ENCODE measurements around the gene MYLK4. TPM values are rescaled to one million over a fixed set of nuclear protein-coding genes. Genes with fewer than 3 reads are reported as not detected.

MYLK4 gene
- total RNA-seq, 1 donor from 2014 or later: 0.26 TPM

DNA sequence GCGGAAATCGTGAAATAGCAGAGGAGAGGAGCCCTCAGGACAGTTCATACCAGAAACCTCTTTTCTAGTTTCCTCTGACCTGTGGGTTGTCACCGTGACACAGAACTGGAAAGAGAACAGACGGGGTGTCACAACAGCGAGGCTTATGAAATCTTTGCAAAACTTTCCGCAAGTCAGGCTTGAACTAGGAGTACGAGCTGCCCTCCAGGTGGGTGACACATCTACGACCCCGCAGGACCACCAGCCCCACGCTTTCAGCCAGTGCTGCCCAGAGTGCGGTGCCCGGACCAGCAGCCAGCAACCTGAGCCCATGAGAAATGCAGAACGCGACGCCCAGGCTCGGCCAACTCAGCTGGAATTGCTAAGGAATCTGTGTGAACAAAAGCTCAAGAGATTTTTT, 45.2 kb upstream of the MYLK4 start:
- no peak for FAIRE-seq
- H3K4me3 ChIP-seq (ENCODE audit: low read depth, low read length): no peak overlapping the region
- H3K36me3 ChIP-seq (ENCODE audit: control insufficient read depth, insufficient read depth, low read length): no peaks in the 10 kb centered on the region
- H3K27me3 ChIP-seq (ENCODE audit: control insufficient read depth, insufficient read depth, low read length): no peaks in the 10 kb centered on the region
- TF ChIP-seq, protein P1, sequence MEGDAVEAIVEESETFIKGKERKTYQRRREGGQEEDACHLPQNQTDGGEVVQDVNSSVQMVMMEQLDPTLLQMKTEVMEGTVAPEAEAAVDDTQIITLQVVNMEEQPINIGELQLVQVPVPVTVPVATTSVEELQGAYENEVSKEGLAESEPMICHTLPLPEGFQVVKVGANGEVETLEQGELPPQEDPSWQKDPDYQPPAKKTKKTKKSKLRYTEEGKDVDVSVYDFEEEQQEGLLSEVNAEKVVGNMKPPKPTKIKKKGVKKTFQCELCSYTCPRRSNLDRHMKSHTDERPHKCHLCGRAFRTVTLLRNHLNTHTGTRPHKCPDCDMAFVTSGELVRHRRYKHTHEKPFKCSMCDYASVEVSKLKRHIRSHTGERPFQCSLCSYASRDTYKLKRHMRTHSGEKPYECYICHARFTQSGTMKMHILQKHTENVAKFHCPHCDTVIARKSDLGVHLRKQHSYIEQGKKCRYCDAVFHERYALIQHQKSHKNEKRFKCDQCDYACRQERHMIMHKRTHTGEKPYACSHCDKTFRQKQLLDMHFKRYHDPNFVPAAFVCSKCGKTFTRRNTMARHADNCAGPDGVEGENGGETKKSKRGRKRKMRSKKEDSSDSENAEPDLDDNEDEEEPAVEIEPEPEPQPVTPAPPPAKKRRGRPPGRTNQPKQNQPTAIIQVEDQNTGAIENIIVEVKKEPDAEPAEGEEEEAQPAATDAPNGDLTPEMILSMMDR (IDR thresholded peaks at IDR 0.05; ENCODE audit: insufficient read depth, low read length, severe bottlenecking): no peak
- DNase-seq (ENCODE audit: low read depth): no peak

DNA sequence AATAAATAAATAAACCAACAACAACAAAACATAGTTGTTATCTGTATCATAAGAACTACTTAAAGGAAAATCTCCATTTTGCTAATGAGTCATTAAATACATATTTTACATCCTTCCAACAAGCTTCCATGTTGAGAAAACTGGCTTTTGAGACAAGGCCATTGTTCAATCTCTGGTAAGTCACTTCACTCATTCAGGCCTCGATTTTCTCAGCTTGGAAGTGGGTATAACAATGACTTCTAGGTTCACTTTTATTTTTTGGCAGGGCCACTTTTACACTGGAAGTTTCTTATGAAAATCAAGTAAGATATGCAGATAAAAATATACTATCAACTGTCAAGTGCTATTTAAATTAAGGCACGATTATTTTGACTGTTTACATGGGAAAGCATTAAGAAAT, 44.4 kb upstream of the MYLK4 start:
- H3K4me3 ChIP-seq (ENCODE audit: low read depth, low read length): no peak overlapping the region
- TF ChIP-seq, protein P1 (IDR thresholded peaks at IDR 0.05; ENCODE audit: insufficient read depth, low read length, severe bottlenecking): no peak
- no peaks in the 10 kb centered on the region for H3K27me3 ChIP-seq (ENCODE audit: control insufficient read depth, insufficient read depth, low read length)
- DNase-seq (ENCODE audit: low read depth): no peak
- FAIRE-seq: no peak
- no peaks in the 10 kb centered on the region for H3K36me3 ChIP-seq (ENCODE audit: control insufficient read depth, insufficient read depth, low read length)

DNA sequence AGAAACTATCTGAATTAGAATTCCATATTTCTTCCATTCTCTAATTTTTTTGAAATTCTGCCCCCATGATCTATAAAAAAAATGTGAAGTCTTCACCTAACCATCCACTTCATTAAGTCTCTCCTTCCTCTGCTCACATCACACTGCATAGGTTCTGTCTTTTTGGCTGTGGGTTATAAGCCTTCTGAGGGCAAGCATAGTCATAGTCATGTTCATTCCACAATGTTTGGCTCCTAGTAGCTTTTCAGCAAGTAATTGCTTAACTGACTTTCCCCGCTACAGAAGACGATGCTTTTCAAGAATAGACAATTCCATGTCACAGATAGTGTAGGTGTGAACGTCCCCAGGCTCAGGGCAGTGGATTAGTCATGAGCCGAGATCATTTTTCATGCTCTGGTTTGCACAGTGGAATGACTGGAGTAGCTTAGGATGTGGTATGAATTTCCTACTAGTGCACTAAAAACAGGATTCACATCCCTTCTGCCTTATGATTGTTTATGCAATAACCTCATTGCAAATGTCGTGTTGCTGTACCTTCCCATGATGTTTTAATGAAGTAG, 43.5 kb upstream of the MYLK4 start:
- DNase-seq (ENCODE audit: low read depth) (peak; percentile 79), FAIRE-seq (no peak)
- H3K27me3 ChIP-seq (ENCODE audit: control insufficient read depth, insufficient read depth, low read length): no peaks in the 10 kb centered on the region
- no peaks in the 10 kb centered on the region for H3K36me3 ChIP-seq (ENCODE audit: control insufficient read depth, insufficient read depth, low read length)
- H3K4me3 ChIP-seq (ENCODE audit: low read depth, low read length): no peak overlapping the region
- TF ChIP-seq, protein P1 (IDR thresholded peaks at IDR 0.05; ENCODE audit: insufficient read depth, low read length, severe bottlenecking): no peak

DNA sequence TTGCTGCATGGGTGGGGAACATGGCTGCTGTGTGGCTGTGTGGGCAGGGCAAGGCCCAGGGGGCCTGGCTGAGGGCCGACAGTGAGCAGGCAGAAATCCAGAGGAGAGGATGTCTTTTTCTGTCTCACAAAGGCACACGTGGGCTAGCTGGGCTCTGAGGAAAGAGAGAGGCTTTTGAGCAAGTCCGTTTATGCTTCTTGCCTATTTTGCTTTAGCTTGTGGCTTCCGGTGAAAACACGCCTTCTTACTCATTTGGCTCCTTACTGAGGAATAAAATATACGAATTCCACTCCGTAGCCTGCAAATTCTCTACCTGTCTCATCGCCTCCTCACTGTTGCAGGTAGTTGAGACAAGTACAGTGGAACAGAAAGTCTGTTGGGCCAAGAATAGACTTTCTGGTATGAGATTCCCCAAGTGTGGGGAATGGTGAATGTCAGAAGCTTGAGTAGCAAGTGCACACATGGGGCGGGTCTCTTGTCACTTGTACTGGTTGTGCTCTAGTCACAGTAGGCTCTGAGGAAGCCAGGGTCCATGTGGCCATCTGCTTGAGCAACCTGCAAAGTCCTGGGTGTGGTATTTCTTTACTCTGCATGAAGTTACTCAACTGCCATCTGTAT, 42.9 kb upstream of the MYLK4 start:
- peak; percentile 53 for DNase-seq (ENCODE audit: low read depth)
- TF ChIP-seq, protein P1 (IDR thresholded peaks at IDR 0.05; ENCODE audit: insufficient read depth, low read length, severe bottlenecking): no peak
- FAIRE-seq: no peak
- Histone ChIP-seq H3K36me3 (ENCODE audit: control insufficient read depth, insufficient read depth, low read length) (no peaks in the 10 kb centered on the region), H3K4me3 (ENCODE audit: low read depth, low read length) (no peak overlapping the region), H3K27me3 (ENCODE audit: control insufficient read depth, insufficient read depth, low read length) (no peaks in the 10 kb centered on the region)

DNA sequence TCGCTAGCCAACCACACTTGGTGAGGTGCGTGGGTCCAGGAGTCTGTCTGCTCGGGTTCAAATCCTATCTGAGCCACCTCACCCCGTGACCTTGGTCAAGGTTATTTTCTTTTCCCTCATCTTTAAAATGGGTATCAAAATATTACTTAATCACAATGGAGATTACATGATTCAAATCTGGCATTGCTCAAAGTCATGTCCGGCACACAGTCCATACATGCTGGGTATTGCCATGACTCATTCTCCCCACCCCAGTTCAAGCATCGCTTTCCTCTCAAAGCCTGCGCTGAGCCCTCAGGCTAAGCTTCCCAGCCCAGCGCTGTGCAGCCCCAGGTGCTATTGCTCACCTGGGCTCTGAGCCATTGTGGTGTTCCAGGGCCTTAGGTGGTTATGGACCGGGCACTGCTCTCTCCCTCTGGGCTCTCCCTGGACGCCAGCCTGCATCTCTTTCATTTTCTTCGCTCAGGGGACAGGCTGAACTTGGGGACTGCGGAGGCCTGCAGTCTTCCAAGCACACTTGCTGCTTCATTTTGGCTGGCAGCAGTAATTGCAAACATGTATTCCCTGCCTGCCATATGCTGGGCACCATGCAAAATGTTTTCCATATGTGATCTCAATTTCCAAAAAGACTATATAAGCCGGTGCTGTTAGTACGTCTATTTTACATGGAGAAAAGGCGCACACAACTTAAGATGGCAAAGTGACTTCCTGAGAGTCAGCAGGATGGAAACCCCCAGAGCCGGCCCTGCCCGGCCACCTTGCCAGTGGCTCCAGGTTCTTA, 41.8 kb upstream of the MYLK4 start:
- peak; percentile 88 for DNase-seq (ENCODE audit: low read depth)
- FAIRE-seq: no peak
- Histone ChIP-seq H3K27me3 (ENCODE audit: control insufficient read depth, insufficient read depth, low read length) (no peaks in the 10 kb centered on the region), H3K36me3 (ENCODE audit: control insufficient read depth, insufficient read depth, low read length) (peaks cover under 1% of the 10 kb centered on the region), H3K4me3 (ENCODE audit: low read depth, low read length) (no peak overlapping the region)
- TF ChIP-seq, protein P1 (IDR thresholded peaks at IDR 0.05; ENCODE audit: insufficient read depth, low read length, severe bottlenecking): no peak

Data from bronchial epithelial cell (primary cell).